HepG2 (cell line): ENCODE data around the gene LMF2. TPM values are rescaled to one million over a fixed set of nuclear protein-coding genes. Genes with fewer than 3 reads are reported as not detected.

Source experiments
- GLI4 ChIP-seq: sonication (generic); formaldehyde crosslinking; IDR thresholded peaks from 2 replicates; pipeline ENCODE4 v1.5.1; 2020; ENCODE audit warnings: missing genetic modification reagents, mild to moderate bottlenecking, moderate library complexity, borderline replicate concordance
- KDM2A ChIP-seq: sonication (generic); formaldehyde crosslinking; IDR thresholded peaks from 2 replicates; pipeline ENCODE4 v1.4.0; 2020; ENCODE audit warnings: low read depth, missing genetic modification reagents, borderline replicate concordance
- KDM4B ChIP-seq: sonication (generic); formaldehyde crosslinking; IDR thresholded peaks from 2 replicates; pipeline ENCODE4 v1.4.0; 2020; ENCODE audit warnings: missing genetic modification reagents
- MAFG ChIP-seq: sonication (generic); formaldehyde crosslinking; IDR thresholded peaks from 2 replicates; pipeline ENCODE4 v1.5.1; 2020; ENCODE audit warnings: mild to moderate bottlenecking, missing genetic modification reagents
- NFYC ChIP-seq: IDR thresholded peaks from 2 replicates; pipeline ENCODE4 v1.6.1; 2016; ENCODE audit warnings: missing genetic modification reagents, missing compliant biosample characterization
- RBAK ChIP-seq: sonication (generic); formaldehyde crosslinking; IDR thresholded peaks from 2 replicates; pipeline ENCODE4 v1.5.1; 2020; ENCODE audit warnings: mild to moderate bottlenecking, missing genetic modification reagents
- SOX5 ChIP-seq: IDR thresholded peaks from 2 replicates; pipeline ENCODE4 v1.6.1; 2016; ENCODE audit warnings: borderline replicate concordance
- ZFP1 ChIP-seq: IDR thresholded peaks from 2 replicates; pipeline ENCODE4 v1.6.1; 2016
- ZFY ChIP-seq: sonication (generic); formaldehyde crosslinking; IDR thresholded peaks from 2 replicates; pipeline ENCODE4 v1.4.0; 2020; ENCODE audit warnings: missing genetic modification reagents
- ZNF180 ChIP-seq: sonication (generic); formaldehyde crosslinking; IDR thresholded peaks from 2 replicates; pipeline ENCODE4 v1.4.0; 2020; ENCODE audit warnings: low read depth, missing genetic modification reagents, borderline replicate concordance
- ZNF253 ChIP-seq: sonication (generic); formaldehyde crosslinking; IDR thresholded peaks from 2 replicates; pipeline ENCODE4 v1.8.0; 2022; ENCODE audit warnings: mild to moderate bottlenecking, missing genetic modification reagents, borderline replicate concordance
- ZNF296 ChIP-seq: sonication (generic); formaldehyde crosslinking; conservative IDR thresholded peaks from 2 replicates; pipeline ENCODE4 v1.5.0; 2020; ENCODE audit warnings: mild to moderate bottlenecking, missing genetic modification reagents
- ZNF547 ChIP-seq: sonication (generic); formaldehyde crosslinking; IDR thresholded peaks from 2 replicates; pipeline ENCODE4 v1.5.1; 2020; ENCODE audit warnings: mild to moderate bottlenecking, missing genetic modification reagents
- ZNF792 ChIP-seq: IDR thresholded peaks from 2 replicates; pipeline ENCODE4 v1.6.1; 2016
- polyA plus RNA-seq, 8 experiments: library from polyadenylated mRNA; depleted of rRNA in 3 of 8; stranded (reverse) in 7 of 8; unstranded in 1 of 8; fragments of >200 nt; fragmentation: Illumina TruSeq in 4 of 8; extraction: Trizol in 4 of 8; gene quantifications; 2 replicates each; pipeline versions ENCODE4 v1.2.1 to v1.2.3, GENCODE V29; 2011 to 2016; ENCODE audit warnings: low read depth in 4 of 8, missing spikeins in 1 of 8, mixed read lengths in 1 of 8; ENCODE audit not compliant: insufficient read depth in 1 of 8
- total RNA-seq, 5 experiments: library from RNA; depleted of rRNA; stranded (reverse); fragments of >200 nt; fragmentation: Illumina TruSeq; extraction: Trizol; gene quantifications; 2 replicates each; pipeline ENCODE4 v1.2.3, GENCODE V29; 2016; ENCODE audit warnings: low read depth in 1 of 5
- TF ChIP-seq, protein P1 (sequence below): sonication (generic); formaldehyde crosslinking; IDR thresholded peaks from 2 replicates; pipeline ENCODE4 v1.4.0; 2020; ENCODE audit warnings: missing genetic modification reagents, borderline replicate concordance
- TF ChIP-seq, protein P2 (sequence below): sonication (generic); formaldehyde crosslinking; IDR thresholded peaks from 2 replicates; pipeline ENCODE4 v1.5.0; 2020; ENCODE audit warnings: mild to moderate bottlenecking, missing genetic modification reagents, borderline replicate concordance
- TF ChIP-seq, protein P3 (sequence below): sonication (generic); formaldehyde crosslinking; IDR thresholded peaks from 2 replicates; pipeline ENCODE4 v1.8.0; 2022; ENCODE audit warnings: missing genetic modification reagents, low read depth, mild to moderate bottlenecking, borderline replicate concordance

Gene LMF2
- total and polyA plus RNA-seq, 2 of the 13 experiments (the other 11 are each of a cell fraction or from before 2014, with no cell fraction given): 23.3 to 30.6 TPM

DNA sequence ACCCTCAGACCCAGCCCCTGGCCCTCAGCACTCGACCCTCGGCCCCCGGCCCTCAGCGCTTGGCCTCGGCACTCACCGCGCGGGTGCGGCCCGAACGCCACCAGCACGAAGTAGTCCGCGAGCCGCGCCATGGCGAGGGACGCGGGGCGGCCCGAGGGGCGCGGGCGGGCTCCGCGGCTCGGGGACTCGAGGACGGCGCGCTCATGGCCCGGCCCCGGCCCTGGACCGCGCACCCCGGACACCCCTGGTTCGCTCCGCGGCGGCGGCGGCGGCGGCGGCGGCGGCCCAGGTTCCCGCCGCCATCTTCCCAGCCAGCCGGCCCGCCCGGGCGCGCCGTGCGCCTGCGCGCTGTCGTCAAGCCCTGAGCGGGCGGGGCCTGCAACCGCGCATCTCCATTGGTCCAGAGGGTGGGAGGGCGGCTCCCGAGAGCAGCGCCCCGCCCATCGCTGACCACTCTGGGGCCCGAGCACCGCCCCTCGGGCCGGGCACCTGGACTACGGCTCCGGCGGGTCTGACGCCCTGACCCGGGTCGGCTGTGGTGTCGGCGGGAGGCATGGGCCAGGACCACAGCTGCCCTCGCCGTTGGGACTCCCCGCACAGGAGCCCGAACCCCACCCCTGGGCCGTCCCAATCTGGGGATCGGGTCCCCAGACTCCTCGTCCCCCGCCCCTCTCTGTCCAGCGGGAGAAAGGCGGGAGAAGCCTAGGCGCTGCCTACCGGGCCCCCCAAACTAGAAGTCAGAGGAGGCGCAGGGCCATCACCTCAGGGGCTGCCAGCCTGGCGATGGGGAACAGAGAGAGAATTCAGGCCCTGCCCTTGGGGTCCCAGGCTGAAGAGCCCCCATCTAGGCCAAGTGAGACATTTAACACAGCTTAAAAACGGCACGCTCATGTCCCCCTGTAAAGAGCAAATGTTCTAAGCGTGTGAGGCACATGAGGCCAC is 32.5 kb downstream of the LMF2 start, which contains the start of gene SBF1 (continued):
- no peak for TF ChIP-seq ZNF296 (CRISPR knock-in tag)
- no peak for TF ChIP-seq RBAK (CRISPR knock-in tag)
- TF ChIP-seq MAFG: no peak
- TF ChIP-seq ZNF547 (CRISPR knock-in tag): no peak; the same call in 1 of the 2 replicates
- no peak for TF ChIP-seq ZNF253
- TF ChIP-seq NFYC (CRISPR knock-in tag): peak; percentile 75
- peak; percentile 72; the same call in 1 of the 2 replicates for TF ChIP-seq KDM4B (CRISPR knock-in tag)
- TF ChIP-seq ZNF792: peak; percentile 55; the same call in 1 of the 2 replicates
- TF ChIP-seq, protein P1, sequence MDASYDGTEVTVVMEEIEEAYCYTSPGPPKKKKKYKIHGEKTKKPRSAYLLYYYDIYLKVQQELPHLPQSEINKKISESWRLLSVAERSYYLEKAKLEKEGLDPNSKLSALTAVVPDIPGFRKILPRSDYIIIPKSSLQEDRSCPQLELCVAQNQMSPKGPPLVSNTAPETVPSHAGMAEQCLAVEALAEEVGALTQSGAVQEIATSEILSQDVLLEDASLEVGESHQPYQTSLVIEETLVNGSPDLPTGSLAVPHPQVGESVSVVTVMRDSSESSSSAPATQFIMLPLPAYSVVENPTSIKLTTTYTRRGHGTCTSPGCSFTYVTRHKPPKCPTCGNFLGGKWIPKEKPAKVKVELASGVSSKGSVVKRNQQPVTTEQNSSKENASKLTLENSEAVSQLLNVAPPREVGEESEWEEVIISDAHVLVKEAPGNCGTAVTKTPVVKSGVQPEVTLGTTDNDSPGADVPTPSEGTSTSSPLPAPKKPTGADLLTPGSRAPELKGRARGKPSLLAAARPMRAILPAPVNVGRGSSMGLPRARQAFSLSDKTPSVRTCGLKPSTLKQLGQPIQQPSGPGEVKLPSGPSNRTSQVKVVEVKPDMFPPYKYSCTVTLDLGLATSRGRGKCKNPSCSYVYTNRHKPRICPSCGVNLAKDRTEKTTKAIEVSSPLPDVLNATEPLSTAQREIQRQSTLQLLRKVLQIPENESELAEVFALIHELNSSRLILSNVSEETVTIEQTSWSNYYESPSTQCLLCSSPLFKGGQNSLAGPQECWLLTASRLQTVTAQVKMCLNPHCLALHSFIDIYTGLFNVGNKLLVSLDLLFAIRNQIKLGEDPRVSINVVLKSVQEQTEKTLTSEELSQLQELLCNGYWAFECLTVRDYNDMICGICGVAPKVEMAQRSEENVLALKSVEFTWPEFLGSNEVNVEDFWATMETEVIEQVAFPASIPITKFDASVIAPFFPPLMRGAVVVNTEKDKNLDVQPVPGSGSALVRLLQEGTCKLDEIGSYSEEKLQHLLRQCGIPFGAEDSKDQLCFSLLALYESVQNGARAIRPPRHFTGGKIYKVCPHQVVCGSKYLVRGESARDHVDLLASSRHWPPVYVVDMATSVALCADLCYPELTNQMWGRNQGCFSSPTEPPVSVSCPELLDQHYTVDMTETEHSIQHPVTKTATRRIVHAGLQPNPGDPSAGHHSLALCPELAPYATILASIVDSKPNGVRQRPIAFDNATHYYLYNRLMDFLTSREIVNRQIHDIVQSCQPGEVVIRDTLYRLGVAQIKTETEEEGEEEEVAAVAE (CRISPR knock-in tag): no peak
- no peak for TF ChIP-seq GLI4 (CRISPR knock-in tag)
- TF ChIP-seq, protein P2, sequence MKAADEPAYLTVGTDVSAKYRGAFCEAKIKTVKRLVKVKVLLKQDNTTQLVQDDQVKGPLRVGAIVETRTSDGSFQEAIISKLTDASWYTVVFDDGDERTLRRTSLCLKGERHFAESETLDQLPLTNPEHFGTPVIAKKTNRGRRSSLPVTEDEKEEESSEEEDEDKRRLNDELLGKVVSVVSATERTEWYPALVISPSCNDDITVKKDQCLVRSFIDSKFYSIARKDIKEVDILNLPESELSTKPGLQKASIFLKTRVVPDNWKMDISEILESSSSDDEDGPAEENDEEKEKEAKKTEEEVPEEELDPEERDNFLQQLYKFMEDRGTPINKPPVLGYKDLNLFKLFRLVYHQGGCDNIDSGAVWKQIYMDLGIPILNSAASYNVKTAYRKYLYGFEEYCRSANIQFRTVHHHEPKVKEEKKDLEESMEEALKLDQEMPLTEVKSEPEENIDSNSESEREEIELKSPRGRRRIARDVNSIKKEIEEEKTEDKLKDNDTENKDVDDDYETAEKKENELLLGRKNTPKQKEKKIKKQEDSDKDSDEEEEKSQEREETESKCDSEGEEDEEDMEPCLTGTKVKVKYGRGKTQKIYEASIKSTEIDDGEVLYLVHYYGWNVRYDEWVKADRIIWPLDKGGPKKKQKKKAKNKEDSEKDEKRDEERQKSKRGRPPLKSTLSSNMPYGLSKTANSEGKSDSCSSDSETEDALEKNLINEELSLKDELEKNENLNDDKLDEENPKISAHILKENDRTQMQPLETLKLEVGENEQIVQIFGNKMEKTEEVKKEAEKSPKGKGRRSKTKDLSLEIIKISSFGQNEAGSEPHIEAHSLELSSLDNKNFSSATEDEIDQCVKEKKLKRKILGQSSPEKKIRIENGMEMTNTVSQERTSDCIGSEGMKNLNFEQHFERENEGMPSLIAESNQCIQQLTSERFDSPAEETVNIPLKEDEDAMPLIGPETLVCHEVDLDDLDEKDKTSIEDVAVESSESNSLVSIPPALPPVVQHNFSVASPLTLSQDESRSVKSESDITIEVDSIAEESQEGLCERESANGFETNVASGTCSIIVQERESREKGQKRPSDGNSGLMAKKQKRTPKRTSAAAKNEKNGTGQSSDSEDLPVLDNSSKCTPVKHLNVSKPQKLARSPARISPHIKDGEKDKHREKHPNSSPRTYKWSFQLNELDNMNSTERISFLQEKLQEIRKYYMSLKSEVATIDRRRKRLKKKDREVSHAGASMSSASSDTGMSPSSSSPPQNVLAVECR (CRISPR knock-in tag): peak; percentile 56
- TF ChIP-seq SOX5 (CRISPR knock-in tag): no peak
- TF ChIP-seq ZNF180 (CRISPR knock-in tag): no peak
- TF ChIP-seq, protein P3, sequence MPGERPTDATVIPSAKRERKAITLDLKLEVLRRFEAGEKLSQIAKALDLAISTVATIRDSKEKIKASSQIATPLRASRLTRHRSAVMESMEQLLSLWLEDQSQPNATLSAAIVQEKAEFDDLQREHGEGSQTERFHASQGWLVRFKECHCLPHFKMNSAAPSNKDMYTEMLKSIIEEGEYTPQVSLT (CRISPR knock-in tag): no peak
- no peak for TF ChIP-seq ZFP1 (CRISPR knock-in tag)
- peak; percentile 62; the same call in 1 of the 2 replicates for TF ChIP-seq KDM2A (CRISPR knock-in tag)
- TF ChIP-seq ZFY (CRISPR knock-in tag): peak; percentile 75
